Spleen (tissue), 7 donors: Measurements from ENCODE around the gene TSC22D1.

ENCODE experiments used
- CTCF ChIP-seq, 11 experiments: fragments of 200-600 bp in 7 of 11; fragments of 450-650 bp in 4 of 11; sonication (generic) in 4 of 11; IDR thresholded peaks in 8 of 11; conservative IDR thresholded peaks in 3 of 11; 1 replicate in 7 of 11; 2 replicates in 4 of 11; pipeline versions ENCODE4 v1.4.0 to v1.8.0; 2016 to 2021; ENCODE audit warnings: antibody characterized with exemption in 11 of 11, inconsistent platforms in 4 of 11, mild to moderate bottlenecking in 1 of 11
- POLR2A ChIP-seq, 3 donors: fragments of 450-650 bp; IDR thresholded peaks; one replicate each; pipeline ENCODE4 v1.5.1; 2017; ENCODE audit warnings: antibody characterized with exemption in 3 of 3, mild to moderate bottlenecking in 1 of 3
- POLR2AphosphoS5 ChIP-seq, 3 donors: sonication (generic); formaldehyde crosslinking; IDR thresholded peaks; one replicate each; pipeline ENCODE4 v1.5.1; 2017; ENCODE audit warnings: antibody characterized with exemption in 3 of 3
- donor health status: DM: no; HTN: no; CAD: no; lungs with moderate emphysema.
- donor health status: DM: no; HTN: no; CAD: no.
- donor health status: DM: no; HTN: no; CAD: no.

GRCh38 chr13:44504116-44504515 is 72.0 kb downstream of the TSC22D1 start:
- TF ChIP-seq CTCF (IDR thresholded peaks at IDR 0.05 in 8 of 11, conservative IDR thresholded peaks at IDR 0.05 in 3 of 11) (no peak), POLR2A (IDR thresholded peaks at IDR 0.05) (no peak), POLR2AphosphoS5 (IDR thresholded peaks at IDR 0.05) (no peak)
